Pericardium fibroblast (primary cell): Measurements from ENCODE around the gene PPP4R1. TPM values are rescaled to one million over a fixed set of nuclear protein-coding genes. Genes with fewer than 3 reads are reported as not detected.

Experiments
- total RNA-seq: library from RNA; depleted of rRNA; stranded (reverse); fragments of >200 nt; gene quantifications from 2 replicates; pipeline ENCODE4 v1.2.3, GENCODE V29; 2015

PPP4R1 gene
- 46.6 and 71.3 TPM in 2 replicates for total RNA-seq

GRCh38 chr18:9614401-9615279 is at the start of gene PPP4R1:
PPP4R1 (minus strand) TSS chr18:9614559; CDS start chr18:9614484, 75 bp downstream.

Other genes with a start within 250 kb of the PPP4R1 start
- 45.6 and 60.9 TPM in 2 replicates for gene RALBP1, start 139.0 kb downstream of the PPP4R1 start, total RNA-seq
- 49.5 and 74.7 TPM in 2 replicates for gene RAB31, start 93.7 kb upstream of the PPP4R1 start, total RNA-seq